Gastrocnemius medialis (tissue), 4 donors: ENCODE results near the gene MAEA. TPM values are rescaled to one million over a fixed set of nuclear protein-coding genes. Genes with fewer than 3 reads are reported as not detected.

Source experiments
- ATAC-seq, 2 donors: fragments of 150-250 bp; one replicate each; pipeline ENCODE4 v1.9.1; 2016
- DNase-seq, 2 donors: peaks; one replicate each; pipeline ENCODE4 v3.0.0-alpha.2; 2019
- H3K27ac ChIP-seq, 4 donors: fragments of 200-600 bp; sonication (generic); 1 replicate in 1 of 4; 2 replicates in 3 of 4; pipeline ENCODE4 v1.5.1; 2016 to 2018; ENCODE audit warnings: mild to moderate bottlenecking in 2 of 4, moderate library complexity in 1 of 4
- H3K27me3 ChIP-seq, 3 donors: fragments of 200-600 bp; sonication (generic) in 2 of 3; 1 replicate in 1 of 3; 2 replicates in 2 of 3; pipeline versions ENCODE4 v1.5.1 to v1.6.0; 2016 to 2019; ENCODE audit warnings: mild to moderate bottlenecking in 1 of 3, moderate library complexity in 1 of 3
- H3K36me3 ChIP-seq, 2 donors: fragments of 200-600 bp; sonication (generic) in 1 of 2; one replicate each; pipeline ENCODE4 v1.5.1; 2017 to 2018
- H3K4me1 ChIP-seq, 2 donors: fragments of 200-600 bp; sonication (generic) in 1 of 2; one replicate each; pipeline ENCODE4 v1.5.1; 2016 to 2017; ENCODE audit warnings: mild to moderate bottlenecking in 2 of 2
- H3K4me3 ChIP-seq, 4 donors: fragments of 200-600 bp; sonication (generic) in 3 of 4; 1 replicate in 1 of 4; 2 replicates in 3 of 4; pipeline ENCODE4 v1.5.1; 2016 to 2019; ENCODE audit warnings: mild to moderate bottlenecking in 2 of 4
- H3K9me3 ChIP-seq, 3 donors: fragments of 200-600 bp; sonication (generic) in 2 of 3; 1 replicate in 1 of 3; 2 replicates in 2 of 3; pipeline ENCODE4 v1.5.1; 2016 to 2019
- POLR2A ChIP-seq, 2 donors: fragments of 450-650 bp; IDR thresholded peaks; one replicate each; pipeline ENCODE4 v1.6.1; 2017; ENCODE audit warnings: antibody characterized with exemption in 2 of 2, mild to moderate bottlenecking in 2 of 2, moderate library complexity in 2 of 2
- in situ Hi-C, 4 donors: fragments of 200-750 bp; cut with MboI; loops; one replicate each; pipeline versions ENCODE4 v1.15.0 to v1.8.0; 2017; ENCODE audit warnings: low sequenced_read_pairs in 4 of 4
- intact Hi-C: fragments of 100-400 bp; cut with DNase I; formaldehyde crosslinking; loops from one replicate; pipeline ENCODE4 v1.15.1; 2023; ENCODE audit warnings: low total_unique reads
- total RNA-seq, 4 donors: library from RNA; depleted of rRNA; stranded (reverse); fragments of >200 nt; gene quantifications; one replicate each; pipeline versions ENCODE4 v1.1.0 to v1.2.3, GENCODE V29; 2016
- TF ChIP-seq, protein P1 (sequence below), 5 experiments: fragments of 450-650 bp in 3 of 5; fragments of 200-600 bp in 2 of 5; sonication (generic) in 2 of 5; IDR thresholded peaks in 4 of 5; conservative IDR thresholded peaks in 1 of 5; 1 replicate in 4 of 5; 2 replicates in 1 of 5; pipeline ENCODE4 v1.5.1; 2016 to 2019; ENCODE audit warnings: antibody characterized with exemption in 5 of 5, mild to moderate bottlenecking in 3 of 5, moderate library complexity in 3 of 5

The MAEA gene
- total RNA-seq, 4 donors from 2014 or later: 30.0 to 42.7 (median 34.3) TPM

DNA sequence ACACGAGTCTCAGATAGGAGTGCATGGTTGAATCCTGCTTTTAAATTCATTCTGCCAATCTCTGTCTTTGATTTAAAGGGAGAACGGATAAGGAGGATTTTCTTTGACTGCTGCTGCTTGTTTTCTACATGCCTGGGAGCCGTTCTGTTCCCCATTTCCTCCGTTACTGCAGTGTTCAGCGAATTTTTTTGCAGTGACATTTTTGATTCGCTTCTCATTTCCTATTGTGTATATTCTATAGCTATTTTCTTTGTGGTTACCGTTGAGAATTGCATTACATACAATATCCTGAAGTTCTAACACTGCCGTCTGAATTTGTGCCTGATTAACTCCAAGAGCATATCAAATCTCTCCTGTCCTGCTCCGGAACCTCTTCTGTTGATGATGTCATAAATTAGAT lies 14.8 kb upstream of the MAEA start:
- H3K4me1 ChIP-seq: no peaks in the 10 kb centered on the region
- DNase-seq (no peak), ATAC-seq (no peak)
- no peaks in the 10 kb centered on the region for H3K27me3 ChIP-seq
- no peak overlapping the region for H3K4me3 ChIP-seq
- TF ChIP-seq, protein P1, sequence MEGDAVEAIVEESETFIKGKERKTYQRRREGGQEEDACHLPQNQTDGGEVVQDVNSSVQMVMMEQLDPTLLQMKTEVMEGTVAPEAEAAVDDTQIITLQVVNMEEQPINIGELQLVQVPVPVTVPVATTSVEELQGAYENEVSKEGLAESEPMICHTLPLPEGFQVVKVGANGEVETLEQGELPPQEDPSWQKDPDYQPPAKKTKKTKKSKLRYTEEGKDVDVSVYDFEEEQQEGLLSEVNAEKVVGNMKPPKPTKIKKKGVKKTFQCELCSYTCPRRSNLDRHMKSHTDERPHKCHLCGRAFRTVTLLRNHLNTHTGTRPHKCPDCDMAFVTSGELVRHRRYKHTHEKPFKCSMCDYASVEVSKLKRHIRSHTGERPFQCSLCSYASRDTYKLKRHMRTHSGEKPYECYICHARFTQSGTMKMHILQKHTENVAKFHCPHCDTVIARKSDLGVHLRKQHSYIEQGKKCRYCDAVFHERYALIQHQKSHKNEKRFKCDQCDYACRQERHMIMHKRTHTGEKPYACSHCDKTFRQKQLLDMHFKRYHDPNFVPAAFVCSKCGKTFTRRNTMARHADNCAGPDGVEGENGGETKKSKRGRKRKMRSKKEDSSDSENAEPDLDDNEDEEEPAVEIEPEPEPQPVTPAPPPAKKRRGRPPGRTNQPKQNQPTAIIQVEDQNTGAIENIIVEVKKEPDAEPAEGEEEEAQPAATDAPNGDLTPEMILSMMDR (IDR thresholded peaks at IDR 0.05 in 4 of 5, conservative IDR thresholded peaks at IDR 0.05 in 1 of 5): no peak
- TF ChIP-seq POLR2A (IDR thresholded peaks at IDR 0.05): no peak
- H3K27ac ChIP-seq: no peak overlapping the region
- in situ Hi-C loops: no loop called here
- H3K9me3 ChIP-seq: no peaks in the 10 kb centered on the region
- no peaks in the 10 kb centered on the region for H3K36me3 ChIP-seq
- intact Hi-C loops: no loop called here

DNA sequence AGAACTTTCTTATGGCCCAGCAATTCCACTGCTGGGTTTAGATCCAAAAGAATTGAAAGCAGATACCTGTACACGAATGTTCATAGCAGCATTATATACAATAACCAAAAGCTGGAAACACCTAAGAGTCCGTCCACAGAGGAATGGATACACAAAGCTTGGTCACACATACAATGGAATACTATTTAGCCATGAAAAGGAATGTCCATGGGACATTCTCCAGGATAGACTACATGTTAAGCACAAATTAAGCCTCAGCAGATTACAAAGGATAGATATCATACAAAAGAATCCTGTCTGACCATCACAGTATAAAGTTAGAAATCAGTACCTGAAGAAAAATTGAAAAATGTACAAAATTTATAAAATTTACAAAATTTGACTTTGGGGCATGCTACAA lies 12.7 kb upstream of the MAEA start:
- H3K27ac ChIP-seq: no peak overlapping the region
- no peaks in the 10 kb centered on the region for H3K27me3 ChIP-seq
- intact Hi-C loops: no loop called here
- in situ Hi-C loops: no loop called here
- no peaks in the 10 kb centered on the region for H3K36me3 ChIP-seq
- H3K4me3 ChIP-seq: no peak overlapping the region
- TF ChIP-seq, protein P1 (IDR thresholded peaks at IDR 0.05 in 4 of 5, conservative IDR thresholded peaks at IDR 0.05 in 1 of 5): no peak
- no peak for TF ChIP-seq POLR2A (IDR thresholded peaks at IDR 0.05)
- no peak for ATAC-seq
- DNase-seq: no peak
- H3K9me3 ChIP-seq: no peaks in the 10 kb centered on the region
- no peaks in the 10 kb centered on the region for H3K4me1 ChIP-seq

DNA sequence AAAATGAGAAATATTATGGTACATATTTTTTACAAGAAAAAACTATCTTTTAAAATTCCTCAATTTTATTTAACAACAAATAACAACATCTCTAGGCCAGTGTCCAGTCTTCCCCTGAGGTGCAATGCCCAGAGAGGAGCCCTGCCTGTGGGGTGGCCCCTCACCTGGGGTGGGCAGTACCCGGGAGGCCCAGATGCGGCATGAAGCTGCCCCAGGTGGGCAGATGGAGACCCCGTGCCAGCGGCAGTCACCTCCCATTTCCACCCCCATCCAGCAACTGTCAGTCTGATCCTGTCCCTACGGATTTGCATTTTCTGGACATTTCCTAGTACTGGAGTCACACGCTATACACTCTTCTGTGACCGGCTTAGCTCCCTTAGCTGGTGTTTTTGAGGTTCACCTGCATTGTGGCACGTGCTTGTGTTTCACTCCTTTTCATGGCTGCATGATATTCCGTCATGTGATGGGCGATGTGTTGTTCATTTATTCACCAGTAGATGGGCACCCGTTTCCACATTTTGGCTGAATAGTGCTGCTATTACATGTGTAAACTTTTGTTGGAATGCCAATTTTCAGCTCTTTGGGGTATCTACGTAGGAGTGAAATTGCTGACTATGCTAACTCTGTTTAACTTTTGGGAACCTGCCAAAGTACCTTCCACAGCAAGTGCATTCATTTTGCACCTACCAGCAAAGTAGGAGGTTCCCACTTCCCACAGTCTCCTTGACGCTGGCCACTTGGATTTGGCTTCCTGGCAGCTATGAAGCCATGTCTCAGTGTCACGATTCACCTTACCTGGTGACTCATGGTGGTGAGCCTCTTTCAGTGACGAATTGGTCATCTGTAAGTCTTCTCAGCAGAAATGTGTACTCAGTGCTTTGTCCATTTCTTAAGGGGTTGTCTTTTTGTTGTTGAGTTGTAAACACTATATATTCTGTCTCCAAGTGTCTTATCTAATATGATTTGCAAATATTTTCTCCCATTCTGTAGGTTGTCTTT lies 11.7 kb upstream of the MAEA start:
- intact Hi-C loops (no loop called here), in situ Hi-C loops (no loop called here)
- Histone ChIP-seq H3K27ac (no peak overlapping the region), H3K9me3 (no peaks in the 10 kb centered on the region), H3K4me3 (no peak overlapping the region), H3K4me1 (no peaks in the 10 kb centered on the region), H3K36me3 (no peaks in the 10 kb centered on the region), H3K27me3 (no peaks in the 10 kb centered on the region)
- DNase-seq (no peak), ATAC-seq (no peak)
- TF ChIP-seq POLR2A (IDR thresholded peaks at IDR 0.05): no peak
- TF ChIP-seq, protein P1 (IDR thresholded peaks at IDR 0.05 in 4 of 5, conservative IDR thresholded peaks at IDR 0.05 in 1 of 5): no peak

DNA sequence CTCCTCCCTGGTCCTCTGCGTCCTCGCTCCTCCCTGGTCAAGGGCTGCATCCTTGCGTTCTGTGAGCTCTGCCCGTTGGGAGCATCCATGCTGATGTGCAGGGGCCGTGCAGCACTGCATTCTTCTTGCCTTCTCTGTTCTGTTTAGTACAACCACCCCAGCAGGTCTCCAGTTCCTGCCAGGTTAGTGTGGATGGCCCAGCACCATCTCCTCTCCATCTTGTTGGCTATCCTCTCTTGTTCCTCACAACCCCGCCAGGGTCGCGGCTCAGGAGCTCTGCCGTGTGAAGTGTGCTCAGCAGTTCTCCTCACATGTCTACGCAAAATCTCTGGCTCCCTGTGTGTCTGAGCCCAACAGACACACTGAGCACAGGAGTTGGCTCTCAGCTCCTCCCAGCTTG lies 10.4 kb upstream of the MAEA start:
- Histone ChIP-seq H3K36me3 (no peaks in the 10 kb centered on the region), H3K9me3 (no peaks in the 10 kb centered on the region), H3K27ac (no peak overlapping the region), H3K4me3 (no peak overlapping the region), H3K4me1 (no peaks in the 10 kb centered on the region), H3K27me3 (no peaks in the 10 kb centered on the region)
- TF ChIP-seq, protein P1 (IDR thresholded peaks at IDR 0.05 in 4 of 5, conservative IDR thresholded peaks at IDR 0.05 in 1 of 5): no peak
- TF ChIP-seq POLR2A (IDR thresholded peaks at IDR 0.05): no peak
- intact Hi-C loops: no loop called here
- DNase-seq (no peak), ATAC-seq (no peak)
- in situ Hi-C loops: no loop called here
